ENCODE results near the gene COL1A2. TPM values are rescaled to one million over a fixed set of nuclear protein-coding genes. Genes with fewer than 3 reads are reported as not detected.

The COL1A2 gene
- total and polyA plus RNA-seq, 2 of the 8 experiments (the other 6 are each of a cell fraction or from before 2014, with no cell fraction given) = 45.2 to 87.2 TPM

DNA sequence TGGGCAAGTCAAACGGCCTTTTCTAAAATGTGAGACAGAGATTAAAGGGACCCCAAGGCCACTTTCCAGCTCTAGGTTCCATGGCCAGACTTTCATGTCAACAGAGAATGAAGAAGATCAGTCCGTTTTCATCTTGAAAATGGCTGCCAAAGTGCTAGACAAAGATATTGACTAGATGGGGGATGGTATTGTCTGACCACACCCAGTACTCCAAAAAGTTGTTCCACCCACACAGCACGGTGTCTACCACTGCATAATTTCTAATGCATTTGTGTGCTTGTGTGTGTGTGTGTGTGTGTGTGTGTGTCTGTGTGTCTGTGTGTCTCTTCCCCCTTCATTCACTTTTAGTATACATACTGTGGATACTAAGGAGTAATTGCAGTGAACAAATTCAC lies 1.3 kb downstream of the COL1A2 start:
- 0 out of 2 replicates have a peak overlapping the region, but pooled peaks have one; percentile 28 for H2AFZ ChIP-seq (ENCODE audit: low read length)
- no peak for FAIRE-seq
- H3K56ac ChIP-seq (replicated peaks; ENCODE audit: insufficient read length, low read depth, low read length) = no peak overlapping the region
- H2BK5ac ChIP-seq (ENCODE audit: low read depth, low read length) = no peak overlapping the region
- H4K91ac ChIP-seq (replicated peaks; ENCODE audit: insufficient read length, low read length) = no peak overlapping the region
- H3K14ac ChIP-seq (ENCODE audit: insufficient read length) = no peak overlapping the region
- H3K9ac ChIP-seq (replicated peaks in 1 of 4; ENCODE audit: extremely low read depth in 1 of 4, low read depth in 3 of 4, low read length in 3 of 4) = peak overlapping the region in 2 of 4 experiments; percentile 1 to 43; a peak in 3 of 7 replicates
- H2BK12ac ChIP-seq (ENCODE audit: low read depth, low read length) = no peak overlapping the region
- TF ChIP-seq TAF7 (optimal IDR thresholded peaks at IDR 0.05; ENCODE audit: borderline replicate concordance, low read depth, low read length) (no peak), YY1 (IDR thresholded peaks at IDR 0.05; ENCODE audit: low read depth, low read length) (0 out of 2 replicates have a peak, but pooled peaks have one; percentile 50), EGR1 (IDR thresholded peaks at IDR 0.05; ENCODE audit: borderline replicate concordance, low read depth, low read length) (no peak)
- no peak overlapping the region for H4K8ac ChIP-seq (ENCODE audit: extremely low read depth, insufficient read depth, low read length)
- no peaks in the 10 kb centered on the region for H3K79me1 ChIP-seq (ENCODE audit: low read depth, low read length)
- peak overlapping the region; percentile 47 to 77 (median 68); a peak in 6 of 8 replicates for H3K4me3 ChIP-seq (ENCODE audit: extremely low read depth in 1 of 4, insufficient read depth in 2 of 4, low read depth in 3 of 4, low read length in 4 of 4)
- ChIA-PET CTCF (ENCODE audit: partially characterized antibody) (interaction anchor here (0.7 to 12.4 kb wide), 33 partner anchors 10 to 1152 kb away, joined by 3 to 372 read pairs (median 4); no protein-coding TSS in a partner anchor), POLR2A (ENCODE audit: partially characterized antibody) (interaction anchor here (1.0 to 2.9 kb wide), 7 partner anchors 93 to 109 kb away, joined by 3 to 20 read pairs (median 4); no protein-coding TSS in a partner anchor)
- peaks cover 14% of the 10 kb centered on the region for H3K23me2 ChIP-seq (ENCODE audit: low read depth, low read length)
- H2AK5ac ChIP-seq (ENCODE audit: low read depth, low read length) = no peak overlapping the region
- no peaks in the 10 kb centered on the region for H4K20me1 ChIP-seq (replicated peaks in 1 of 2; ENCODE audit: control insufficient read depth in 1 of 2, insufficient read depth in 2 of 2, low read length in 2 of 2)
- H3K36me3 ChIP-seq (ENCODE audit: control insufficient read depth in 2 of 4, insufficient read depth in 4 of 4, low read length in 3 of 4) = peaks cover 0 to 31% (median 6%) of the 10 kb centered on the region in 4 experiments; a peak in 4 of 8 replicates
- peaks cover 0 to 14% of the 10 kb centered on the region in 2 experiments; a peak in 2 of 4 replicates for H3K79me2 ChIP-seq (ENCODE audit: control insufficient read depth in 1 of 2, insufficient read depth in 2 of 2, low read length in 2 of 2)
- no peak for DNase-seq (ENCODE audit: low read depth in 1 of 2, low spot score in 2 of 2)
- no peaks in the 10 kb centered on the region for H3K9me3 ChIP-seq (ENCODE audit: insufficient read depth in 2 of 2, low read depth in 1 of 2, low read length in 1 of 2)
- H3K23ac ChIP-seq (ENCODE audit: insufficient read length) = no peak overlapping the region
- no peak overlapping the region for H3K27ac ChIP-seq (ENCODE audit: low read depth, low read length)
- H3K4me1 ChIP-seq (replicated peaks in 1 of 4; ENCODE audit: control insufficient read depth in 3 of 4, insufficient read depth in 4 of 4, low read length in 3 of 4) = peaks cover 4 to 24% (median 13%) of the 10 kb centered on the region in 4 experiments; a peak in 6 of 7 replicates
- peaks cover 0 to 3% (median 0%) of the 10 kb centered on the region in 4 experiments; a peak in 3 of 7 replicates for H3K27me3 ChIP-seq (replicated peaks in 1 of 4; ENCODE audit: control insufficient read depth in 3 of 4, extremely low read depth in 1 of 4, insufficient read depth in 3 of 4, low read length in 3 of 4)
- H3K18ac ChIP-seq (ENCODE audit: extremely low read depth, low read length) = no peak overlapping the region
- no peak overlapping the region for H2BK120ac ChIP-seq (replicated peaks; ENCODE audit: low read depth, low read length)
- no peak overlapping the region for H3K4ac ChIP-seq (replicated peaks; ENCODE audit: insufficient read length, low read depth, low read length)
- no peak overlapping the region for H2BK20ac ChIP-seq (ENCODE audit: low read length)
- peak overlapping the region; percentile 89 to 99 for H3K4me2 ChIP-seq (ENCODE audit: insufficient read depth in 1 of 2, low read depth in 2 of 2, low read length in 2 of 2)
- no peak overlapping the region for H2BK15ac ChIP-seq (ENCODE audit: low read length)
- WGBS, 2 experiments (ENCODE audit: extremely low coverage in 1 of 2, insufficient coverage in 1 of 2, insufficient read length in 1 of 2, insufficient replicate concordance in 2 of 2, low coverage in 1 of 2, low lambda C conversion rate in 2 of 2, missing lambda C conversion rate in 1 of 2) = 66% methylated on average over 3 of the region's 3 CpGs; no CpG with 5 or more reads in 1 of the 2 experiments
- H4K5ac ChIP-seq (ENCODE audit: insufficient read length, low read depth, low read length) = no peak overlapping the region
